PC-3 (cell line): ENCODE data around the gene SCAMP3. TPM values are rescaled to one million over a fixed set of nuclear protein-coding genes. Genes with fewer than 3 reads are reported as not detected.
A peak's percentile ranks its signal among the peaks of the same experiment; 100 is the strongest.
"Not testable (repeated sequence)": the region's sequence is repeated elsewhere in the genome, so short reads cannot be mapped to it uniquely, and the experiment has no call there.

ENCODE experiments used
- ATAC-seq: fragments of 200-7000 bp; cut with Tn5 transposase; 2 replicates; pipeline ENCODE4 v1.9.1; 2020; ENCODE audit warnings: mild to moderate bottlenecking, moderate library complexity
- BruUV-seq: library from RNA; stranded (reverse); fragments of 400-500 nt; replicated peaks from 2 replicates; lab custom pipeline; 2021; lab: Mats Ljungman, UMichigan
- CTCF ChIA-PET: fragments of 300-600 bp; sonication (Branson Sonifier 250); formaldehyde crosslinking; loops from one replicate; lab custom pipeline; 2022; ENCODE audit warnings: antibody characterized with exemption; lab: Charles Lee
- POLR2A ChIA-PET: fragments of 300-600 bp; sonication (Branson Sonifier 250); formaldehyde crosslinking; loops from one replicate; lab custom pipeline; 2022; ENCODE audit warnings: antibody characterized with exemption; ENCODE audit not compliant: unreplicated experiment; lab: Charles Lee
- DNase-seq: peaks from one replicate; pipeline ENCODE4 v3.0.0-alpha.2; 2015
- H2AFZ ChIP-seq: fragments of 300-600 bp; sonication (generic); 2 replicates; pipeline ENCODE4 v1.6.0; 2016; ENCODE audit warnings: antibody characterized with exemption, low read length
- H3F3A ChIP-seq: fragments of 300-600 bp; sonication (generic); one replicate; pipeline ENCODE4 v1.6.0; 2017; ENCODE audit warnings: antibody characterized with exemption, low read length, control low read depth, mild to moderate bottlenecking; ENCODE audit not compliant: unreplicated experiment
- H3K27ac ChIP-seq: fragments of 300-600 bp; sonication (generic); 2 replicates; pipeline ENCODE4 v1.5.1; 2016; ENCODE audit warnings: mild to moderate bottlenecking, low read length
- H3K27me3 ChIP-seq: fragments of 300-600 bp; sonication (generic); 2 replicates; pipeline ENCODE4 v1.6.1; 2016; ENCODE audit warnings: low read length, mixed read lengths
- H3K36me3 ChIP-seq: fragments of 300-600 bp; sonication (generic); 2 replicates; pipeline ENCODE4 v1.6.1; 2016; ENCODE audit warnings: low read depth, mixed run types, low read length, mixed read lengths
- H3K4me1 ChIP-seq: fragments of 300-600 bp; sonication (generic); 2 replicates; pipeline ENCODE4 v1.5.1; 2016; ENCODE audit warnings: low read length; ENCODE audit not compliant: insufficient read depth
- H3K4me2 ChIP-seq: fragments of 300-600 bp; sonication (generic); 2 replicates; pipeline ENCODE4 v1.6.0; 2016; ENCODE audit warnings: low read length
- H3K4me3 ChIP-seq: fragments of 300-600 bp; sonication (generic); 2 replicates; pipeline ENCODE4 v1.5.1; 2016; ENCODE audit warnings: mild to moderate bottlenecking, low read length, mixed read lengths
- H3K79me2 ChIP-seq: fragments of 300-600 bp; sonication (generic); 2 replicates; pipeline ENCODE4 v1.6.1; 2017; ENCODE audit warnings: low read length, mixed read lengths
- H3K9ac ChIP-seq: fragments of 300-600 bp; sonication (generic); 2 replicates; pipeline ENCODE4 v1.6.0; 2016; ENCODE audit warnings: mild to moderate bottlenecking, low read length
- H3K9me2 ChIP-seq: fragments of 300-600 bp; sonication (generic); replicated peaks from 2 replicates; pipeline ENCODE4 v1.6.1; 2016; ENCODE audit warnings: mixed run types, low read length, mixed read lengths
- H3K9me3 ChIP-seq: fragments of 300-600 bp; sonication (generic); 2 replicates; pipeline ENCODE4 v1.6.1; 2016; ENCODE audit warnings: low read length, mixed read lengths
- H4K20me1 ChIP-seq: fragments of 300-600 bp; sonication (generic); 2 replicates; pipeline ENCODE4 v1.6.1; 2016; ENCODE audit warnings: low read length, mixed read lengths
- EZH2 ChIP-seq: fragments of 300-600 bp; sonication (generic); IDR thresholded peaks from one replicate; pipeline ENCODE4 v1.6.1; 2017; ENCODE audit warnings: antibody characterized with exemption, mild to moderate bottlenecking, low read length; ENCODE audit not compliant: unreplicated experiment
- EZH2phosphoT487 ChIP-seq: fragments of 300-600 bp; sonication (generic); IDR thresholded peaks from 2 replicates; pipeline ENCODE4 v1.6.1; 2018; ENCODE audit warnings: mild to moderate bottlenecking, antibody characterized with exemption, low read length, borderline replicate concordance
- intact Hi-C: fragments of 100-400 bp; cut with micrococcal nuclease; formaldehyde crosslinking; loops from 2 replicates; pipeline ENCODE4 v1.9.0; 2023
- total RNA-seq: library from RNA; depleted of rRNA; stranded (reverse); fragments of >200 nt; gene quantifications from 2 replicates; pipeline ENCODE4 v1.2.3, GENCODE V29; 2014
- TF ChIP-seq, protein P1 (sequence below): fragments of 300-600 bp; sonication (generic); conservative IDR thresholded peaks from 2 replicates; pipeline ENCODE4 v1.5.1; 2017; ENCODE audit warnings: antibody characterized with exemption, low read depth, mild to moderate bottlenecking, low read length

SCAMP3 gene
- total RNA-seq, 1 experiment from 2014 or later: 219 TPM

DNA sequence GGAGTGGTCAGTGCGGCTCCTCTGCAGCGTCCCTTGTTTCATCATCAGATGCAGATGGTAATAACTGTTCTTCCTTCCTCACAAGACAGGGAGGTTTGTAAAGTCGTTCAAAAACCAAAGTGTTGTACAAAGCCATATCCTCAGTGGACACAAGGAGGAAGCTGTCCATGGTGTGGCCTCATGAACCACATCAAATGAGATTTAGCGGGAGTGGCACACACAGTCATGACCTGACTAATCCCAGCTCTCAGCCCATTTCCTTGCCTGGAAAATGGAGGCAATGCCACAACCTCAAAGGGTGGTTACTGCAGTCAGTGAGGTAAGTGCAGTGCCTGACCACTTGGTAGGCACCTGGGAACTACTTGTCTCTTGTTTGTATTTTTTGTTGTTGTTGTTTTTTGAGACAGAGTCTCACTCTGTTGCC, 20.3 kb downstream of the SCAMP3 start:
- POLR2A ChIA-PET: no interaction called here
- peaks cover 29% of the 10 kb centered on the region for H3K4me1 ChIP-seq
- H3K36me3 ChIP-seq: peaks cover 2% of the 10 kb centered on the region; the same call in 1 of the 2 replicates
- intact Hi-C loops: loop anchor here (5.0 kb wide), 1 partner anchor 35 kb away; the partner anchor contains the start of genes MTX1 and THBS3
- TF ChIP-seq EZH2phosphoT487 (no peak), EZH2 (no peak)
- TF ChIP-seq, protein P1, sequence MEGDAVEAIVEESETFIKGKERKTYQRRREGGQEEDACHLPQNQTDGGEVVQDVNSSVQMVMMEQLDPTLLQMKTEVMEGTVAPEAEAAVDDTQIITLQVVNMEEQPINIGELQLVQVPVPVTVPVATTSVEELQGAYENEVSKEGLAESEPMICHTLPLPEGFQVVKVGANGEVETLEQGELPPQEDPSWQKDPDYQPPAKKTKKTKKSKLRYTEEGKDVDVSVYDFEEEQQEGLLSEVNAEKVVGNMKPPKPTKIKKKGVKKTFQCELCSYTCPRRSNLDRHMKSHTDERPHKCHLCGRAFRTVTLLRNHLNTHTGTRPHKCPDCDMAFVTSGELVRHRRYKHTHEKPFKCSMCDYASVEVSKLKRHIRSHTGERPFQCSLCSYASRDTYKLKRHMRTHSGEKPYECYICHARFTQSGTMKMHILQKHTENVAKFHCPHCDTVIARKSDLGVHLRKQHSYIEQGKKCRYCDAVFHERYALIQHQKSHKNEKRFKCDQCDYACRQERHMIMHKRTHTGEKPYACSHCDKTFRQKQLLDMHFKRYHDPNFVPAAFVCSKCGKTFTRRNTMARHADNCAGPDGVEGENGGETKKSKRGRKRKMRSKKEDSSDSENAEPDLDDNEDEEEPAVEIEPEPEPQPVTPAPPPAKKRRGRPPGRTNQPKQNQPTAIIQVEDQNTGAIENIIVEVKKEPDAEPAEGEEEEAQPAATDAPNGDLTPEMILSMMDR: no peak
- no peaks in the 10 kb centered on the region for H3K9me2 ChIP-seq
- H3F3A ChIP-seq: no peaks in the 10 kb centered on the region
- no TSS peak for BruUV-seq
- H3K4me3 ChIP-seq: no peak overlapping the region
- no peaks in the 10 kb centered on the region for H4K20me1 ChIP-seq
- no peak overlapping the region for H2AFZ ChIP-seq
- DNase-seq (peak; percentile 45), ATAC-seq (no peak)
- CTCF ChIA-PET: no interaction called here
- H3K9me3 ChIP-seq: no peaks in the 10 kb centered on the region
- no peak overlapping the region for H3K9ac ChIP-seq
- H3K27ac ChIP-seq: no peak overlapping the region
- H3K4me2 ChIP-seq: peak overlapping the region; percentile 71; the same call in 1 of the 2 replicates
- peaks cover 11% of the 10 kb centered on the region for H3K79me2 ChIP-seq
- no peaks in the 10 kb centered on the region for H3K27me3 ChIP-seq

DNA sequence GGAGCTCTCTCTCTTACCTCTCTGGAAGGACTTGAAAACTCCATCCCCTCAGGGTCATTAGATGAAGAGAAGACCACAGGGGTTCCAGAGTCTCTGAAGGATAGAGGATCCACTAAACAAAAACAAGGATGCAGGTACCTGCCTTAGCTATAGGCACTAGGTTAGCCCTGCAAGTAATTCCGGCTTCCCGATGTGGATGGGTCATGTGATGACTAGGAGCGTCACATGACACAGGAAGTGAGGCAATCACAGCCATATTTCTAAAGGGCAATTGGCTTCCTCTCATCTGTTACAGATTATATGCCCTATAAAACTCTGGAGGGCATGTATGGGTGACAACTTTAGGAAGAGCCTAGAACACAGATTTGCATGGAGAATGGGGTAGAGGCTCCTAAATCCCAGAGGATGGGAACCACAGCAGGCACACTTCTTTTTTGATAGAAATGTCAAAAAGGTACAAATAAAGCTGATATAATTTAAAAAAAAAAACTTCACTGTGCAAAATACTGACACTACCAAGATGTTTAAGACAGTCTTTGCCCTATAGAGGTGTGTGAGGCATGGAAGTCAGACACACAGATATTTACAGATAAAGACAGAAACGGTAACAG, 21.0 kb downstream of the SCAMP3 start:
- ATAC-seq (peak; percentile 26), DNase-seq (peak; percentile 89)
- Histone ChIP-seq H3K4me2 (peak overlapping the region; percentile 71), H4K20me1 (no peaks in the 10 kb centered on the region), H3K9me3 (no peaks in the 10 kb centered on the region), H3F3A (no peaks in the 10 kb centered on the region), H3K27me3 (no peaks in the 10 kb centered on the region), H3K79me2 (peaks cover 11% of the 10 kb centered on the region), H3K9me2 (no peaks in the 10 kb centered on the region), H3K9ac (no peak overlapping the region), H3K36me3 (peaks cover 5% of the 10 kb centered on the region; the same call in 1 of the 2 replicates), H3K27ac (no peak overlapping the region), H2AFZ (peak overlapping the region; percentile 40), H3K4me3 (peak overlapping the region; percentile 47), H3K4me1 (peaks cover 32% of the 10 kb centered on the region)
- POLR2A ChIA-PET: interaction anchor here (0.6 to 0.7 kb wide), 2 partner anchors 41 to 818 kb away, joined by 3 to 4 read pairs; no protein-coding TSS in a partner anchor
- BruUV-seq: no TSS peak
- TF ChIP-seq EZH2phosphoT487: no peak
- TF ChIP-seq, protein P1: no peak
- no peak for TF ChIP-seq EZH2
- intact Hi-C loops: loop anchor here (5.0 kb wide), 1 partner anchor 34 kb away; the partner anchor contains the start of genes MTX1 and THBS3
- CTCF ChIA-PET: interaction anchor here (0.9 kb wide), 1 partner anchor 10 kb away, joined by 3 read pairs; no protein-coding TSS in a partner anchor

DNA sequence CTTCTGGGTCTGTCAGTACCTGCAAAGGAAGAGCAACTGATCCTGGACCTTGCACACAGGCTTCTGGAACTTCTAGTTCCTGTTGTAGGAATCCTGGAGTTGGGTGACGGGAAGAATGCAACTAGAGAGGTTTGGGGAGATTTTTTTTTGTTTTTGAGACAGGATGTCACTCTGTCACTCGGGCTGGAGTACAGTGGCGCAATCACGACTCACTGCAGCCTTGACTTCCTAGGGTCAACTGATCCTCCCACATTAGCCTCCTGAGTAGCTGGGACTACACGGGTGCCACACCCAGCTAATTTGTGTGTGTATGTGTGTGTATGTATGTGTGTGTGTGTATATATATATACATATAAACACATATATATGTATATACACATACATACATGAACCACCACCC, 25.7 kb downstream of the SCAMP3 start:
- CTCF ChIA-PET: interaction anchor here (0.6 kb wide), 1 partner anchor 43 kb away, joined by 4 read pairs; no protein-coding TSS in a partner anchor
- TF ChIP-seq EZH2 (no peak), EZH2phosphoT487 (no peak)
- TF ChIP-seq, protein P1: no peak
- no TSS peak for BruUV-seq
- Histone ChIP-seq H3K4me1 (peaks cover 8% of the 10 kb centered on the region), H3K4me3 (no peak overlapping the region), H3K27me3 (no peaks in the 10 kb centered on the region), H3K79me2 (no peaks in the 10 kb centered on the region), H3K27ac (no peak overlapping the region), H3K36me3 (peaks cover 5% of the 10 kb centered on the region; the same call in 1 of the 2 replicates), H3F3A (no peaks in the 10 kb centered on the region), H3K9me3 (no peaks in the 10 kb centered on the region), H2AFZ (no peak overlapping the region), H3K9me2 (no peaks in the 10 kb centered on the region), H3K4me2 (no peak overlapping the region), H3K9ac (no peak overlapping the region), H4K20me1 (no peaks in the 10 kb centered on the region)
- POLR2A ChIA-PET: no interaction called here
- intact Hi-C loops: no loop called here
- ATAC-seq (no peak), DNase-seq (peak; percentile 42)

DNA sequence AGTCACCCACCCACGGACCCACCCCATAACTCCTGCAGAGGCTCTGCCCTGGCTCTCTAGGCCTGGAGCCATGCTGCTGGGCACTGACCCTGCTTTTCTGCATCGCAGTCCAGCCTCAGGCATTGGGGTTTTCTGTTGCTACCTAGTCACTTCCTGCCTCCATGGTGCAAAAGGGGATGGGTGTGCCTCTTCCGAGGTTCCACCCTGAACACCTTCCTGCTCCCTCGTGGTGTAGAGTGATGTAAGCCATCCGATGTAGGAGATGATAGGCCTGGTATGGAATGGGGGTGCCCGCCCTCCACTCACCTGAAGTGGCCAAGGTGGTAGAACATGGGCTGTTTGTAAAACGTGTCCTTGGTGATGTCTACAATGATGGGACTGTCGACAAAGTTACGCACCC, 26.8 kb downstream of the SCAMP3 start:
- H3K27ac ChIP-seq, H3K4me2 ChIP-seq, H3K4me3 ChIP-seq, H3K4me1 ChIP-seq, H3K79me2 ChIP-seq, H3K27me3 ChIP-seq, H3K9me2 ChIP-seq, intact Hi-C loops, H2AFZ ChIP-seq, H3F3A ChIP-seq, H3K9me3 ChIP-seq, BruUV-seq, POLR2A ChIA-PET, H4K20me1 ChIP-seq, H3K9ac ChIP-seq, DNase-seq, CTCF ChIA-PET, ATAC-seq, H3K36me3 ChIP-seq: not testable (repeated sequence)
